GM12872 (cell line): ENCODE measurements around the gene MEF2C.

Source experiments
- TF ChIP-seq, protein P1 (sequence below): IDR thresholded peaks from 3 replicates; pipeline ENCODE4 v1.5.1; 2011; ENCODE audit warnings: low read depth, mild to moderate bottlenecking, low read length, moderate library complexity; ENCODE audit not compliant: insufficient read depth

Gene MEF2C

DNA sequence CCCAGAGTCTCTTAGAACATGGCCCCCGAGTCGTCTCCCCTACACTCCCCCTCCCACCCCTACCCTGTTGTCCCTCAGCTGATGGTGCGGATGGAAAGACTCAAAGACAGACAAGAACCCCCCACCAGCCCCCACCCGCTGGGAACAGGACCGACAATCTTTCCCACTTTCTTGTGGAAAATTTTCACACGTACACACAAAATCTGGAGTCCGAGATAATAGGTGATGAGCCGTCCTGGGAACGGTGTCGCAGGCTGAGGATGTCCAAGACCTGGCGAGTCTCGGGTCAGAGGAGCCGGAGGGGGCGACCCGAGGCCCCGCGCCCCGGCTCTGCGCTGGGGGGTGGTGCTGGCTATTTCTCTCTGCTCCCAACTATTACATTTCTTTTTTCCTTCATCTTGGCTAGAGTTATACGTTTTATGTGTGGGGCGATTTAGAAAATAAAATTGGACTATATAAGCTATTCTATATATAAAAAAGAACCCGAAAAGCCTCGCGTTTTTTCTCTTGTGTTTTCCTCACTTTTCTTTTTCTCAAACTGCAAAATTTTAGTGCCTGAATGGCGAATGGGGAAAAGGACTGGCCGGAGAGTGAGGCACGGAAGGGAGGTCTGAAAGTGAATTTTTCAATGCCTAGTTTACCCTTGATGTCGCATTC, 188.8 kb downstream of the MEF2C start:
- TF ChIP-seq, protein P1, sequence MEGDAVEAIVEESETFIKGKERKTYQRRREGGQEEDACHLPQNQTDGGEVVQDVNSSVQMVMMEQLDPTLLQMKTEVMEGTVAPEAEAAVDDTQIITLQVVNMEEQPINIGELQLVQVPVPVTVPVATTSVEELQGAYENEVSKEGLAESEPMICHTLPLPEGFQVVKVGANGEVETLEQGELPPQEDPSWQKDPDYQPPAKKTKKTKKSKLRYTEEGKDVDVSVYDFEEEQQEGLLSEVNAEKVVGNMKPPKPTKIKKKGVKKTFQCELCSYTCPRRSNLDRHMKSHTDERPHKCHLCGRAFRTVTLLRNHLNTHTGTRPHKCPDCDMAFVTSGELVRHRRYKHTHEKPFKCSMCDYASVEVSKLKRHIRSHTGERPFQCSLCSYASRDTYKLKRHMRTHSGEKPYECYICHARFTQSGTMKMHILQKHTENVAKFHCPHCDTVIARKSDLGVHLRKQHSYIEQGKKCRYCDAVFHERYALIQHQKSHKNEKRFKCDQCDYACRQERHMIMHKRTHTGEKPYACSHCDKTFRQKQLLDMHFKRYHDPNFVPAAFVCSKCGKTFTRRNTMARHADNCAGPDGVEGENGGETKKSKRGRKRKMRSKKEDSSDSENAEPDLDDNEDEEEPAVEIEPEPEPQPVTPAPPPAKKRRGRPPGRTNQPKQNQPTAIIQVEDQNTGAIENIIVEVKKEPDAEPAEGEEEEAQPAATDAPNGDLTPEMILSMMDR: no peak

DNA sequence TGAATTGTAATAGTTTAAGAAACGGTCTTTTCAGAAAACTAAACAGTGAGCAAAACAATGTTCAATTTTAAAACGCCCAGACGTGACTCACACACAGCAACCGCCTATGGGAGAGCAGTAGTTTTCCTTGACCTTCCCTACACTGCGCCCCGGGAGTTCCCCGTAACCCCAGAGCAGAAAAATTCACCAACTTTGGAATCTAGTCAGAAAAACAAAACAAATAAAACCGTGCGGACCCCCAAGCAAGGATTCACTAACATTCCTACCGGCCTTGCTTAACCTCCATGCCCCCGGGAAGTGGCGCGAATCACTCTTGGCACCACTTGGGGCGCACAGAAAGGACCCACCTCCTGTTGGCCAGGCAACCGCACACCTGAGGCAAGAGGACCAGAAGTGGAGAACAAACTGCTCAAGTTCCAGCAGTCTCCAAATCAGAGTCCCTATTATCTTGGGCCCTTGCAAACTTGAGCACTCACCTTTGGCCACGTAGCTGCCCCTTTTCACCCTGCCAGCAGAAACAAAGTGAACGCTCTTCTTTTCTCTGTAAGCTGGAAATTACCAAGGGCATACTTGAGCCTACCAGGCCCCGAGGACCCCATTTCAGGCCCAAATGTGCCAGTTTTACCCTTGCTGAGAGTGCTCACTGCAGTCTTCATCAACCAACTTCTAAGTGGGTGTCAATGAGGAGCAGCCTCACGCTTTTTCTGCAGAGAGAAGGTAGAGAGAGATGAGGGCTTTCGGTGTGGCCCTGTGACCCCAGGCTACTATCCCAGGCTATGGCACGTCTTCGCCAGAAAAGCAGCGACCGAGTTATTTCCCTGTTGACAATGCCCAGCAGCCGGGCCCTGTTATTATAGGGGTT, 189.7 kb downstream of the MEF2C start:
- TF ChIP-seq, protein P1: peak; percentile 37

DNA sequence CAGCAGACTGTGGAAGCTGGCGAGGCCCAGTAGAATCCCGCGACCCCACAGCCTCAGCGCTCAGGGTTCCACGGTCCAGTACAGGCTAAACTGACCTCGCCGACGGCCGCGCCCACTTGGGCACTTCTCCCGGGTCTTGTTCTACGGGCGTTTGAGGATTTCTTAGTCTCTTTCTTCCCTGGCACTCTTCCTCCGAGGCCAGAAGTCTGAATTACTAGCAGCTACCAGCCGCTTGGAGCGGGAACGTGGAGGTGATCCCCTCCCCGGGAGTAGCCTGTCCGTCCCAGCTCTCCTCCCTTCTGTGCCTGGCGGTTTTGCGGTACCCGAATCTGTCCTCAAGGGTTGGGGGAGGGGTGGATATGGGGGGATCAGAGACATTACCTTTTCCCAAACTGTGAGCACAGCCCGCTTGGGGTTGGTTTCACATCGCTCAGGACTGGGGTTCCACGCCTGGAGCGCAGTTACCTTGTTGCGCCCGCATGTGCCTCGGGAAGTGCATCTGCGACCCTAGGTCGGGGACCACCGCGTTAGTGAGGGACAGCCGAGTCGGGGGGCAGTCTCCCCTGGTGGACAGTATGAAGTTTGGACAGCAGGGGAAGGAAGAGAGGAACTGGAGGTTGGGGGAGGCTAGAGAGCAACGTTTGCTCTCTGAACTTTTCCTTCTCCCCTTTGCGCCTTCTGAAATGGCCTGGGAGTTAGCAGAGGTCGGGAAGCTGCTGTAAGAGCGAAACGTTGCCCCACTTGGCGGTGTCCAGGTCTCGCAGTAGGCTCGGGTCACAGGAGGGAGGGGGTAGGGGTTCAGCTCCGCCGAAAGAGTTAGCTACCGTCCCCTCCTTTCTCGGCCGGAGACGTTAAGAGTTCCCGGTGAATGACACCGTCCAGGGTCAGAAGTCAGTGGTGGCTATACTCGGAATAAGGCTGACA, 190.8 kb downstream of the MEF2C start:
- TF ChIP-seq, protein P1: no peak

DNA sequence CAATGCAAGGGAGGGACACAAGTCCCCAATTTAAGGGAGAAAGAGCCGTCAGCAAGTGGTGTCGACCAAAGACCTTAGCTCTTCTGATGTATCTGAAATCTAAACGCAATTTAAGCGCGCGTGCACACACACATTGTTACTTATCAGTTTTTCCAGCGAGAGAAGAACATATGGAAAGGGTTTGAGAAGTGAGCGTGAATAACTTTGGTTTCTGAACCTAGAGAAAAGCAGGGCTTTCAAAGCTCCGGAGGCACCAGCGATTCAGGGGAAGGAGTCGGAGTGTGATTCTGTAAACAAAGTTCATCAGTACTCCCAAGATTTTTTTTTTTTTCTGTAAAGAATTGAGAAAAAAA, 191.8 kb downstream of the MEF2C start:
- TF ChIP-seq, protein P1: no peak

DNA sequence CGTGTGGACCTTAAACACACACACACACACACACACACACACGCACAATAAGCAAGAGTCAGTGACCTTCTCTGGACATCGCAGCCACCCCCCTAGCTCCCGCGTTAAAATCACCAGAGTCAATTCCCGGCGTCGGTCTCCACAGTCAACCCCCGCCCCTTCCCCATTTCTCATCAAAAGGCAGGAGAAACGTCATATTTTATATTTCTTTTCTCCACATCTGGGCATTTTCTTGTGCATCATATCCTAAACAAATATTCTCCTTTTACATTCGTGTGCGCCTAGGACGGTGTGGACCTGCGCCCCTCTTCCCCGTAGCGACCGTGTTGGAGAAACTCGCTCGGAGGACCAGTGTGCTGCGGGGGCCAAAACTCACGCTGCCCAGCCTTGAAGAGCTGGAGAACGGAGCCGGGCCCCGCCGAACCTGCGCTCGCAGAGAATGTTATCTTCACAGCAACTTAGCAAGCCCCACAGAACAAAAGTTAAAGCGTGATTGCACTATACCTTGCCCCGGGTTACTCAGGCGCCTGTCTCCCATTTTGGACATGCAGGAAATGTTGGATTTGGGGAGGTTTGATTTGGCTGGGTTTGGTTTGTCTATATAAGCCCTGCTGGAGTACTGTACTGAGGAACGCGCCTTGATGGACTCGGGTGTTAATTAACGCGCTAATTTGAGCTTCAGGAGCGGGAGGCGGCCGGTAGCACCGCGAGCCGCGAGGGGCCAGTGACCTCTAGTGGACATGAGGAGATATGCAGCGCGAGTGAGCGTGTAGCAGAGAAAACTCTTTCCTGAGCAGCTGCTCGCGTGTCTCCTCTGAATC, 192.4 kb downstream of the MEF2C start:
- TF ChIP-seq, protein P1: peak; percentile 99

DNA sequence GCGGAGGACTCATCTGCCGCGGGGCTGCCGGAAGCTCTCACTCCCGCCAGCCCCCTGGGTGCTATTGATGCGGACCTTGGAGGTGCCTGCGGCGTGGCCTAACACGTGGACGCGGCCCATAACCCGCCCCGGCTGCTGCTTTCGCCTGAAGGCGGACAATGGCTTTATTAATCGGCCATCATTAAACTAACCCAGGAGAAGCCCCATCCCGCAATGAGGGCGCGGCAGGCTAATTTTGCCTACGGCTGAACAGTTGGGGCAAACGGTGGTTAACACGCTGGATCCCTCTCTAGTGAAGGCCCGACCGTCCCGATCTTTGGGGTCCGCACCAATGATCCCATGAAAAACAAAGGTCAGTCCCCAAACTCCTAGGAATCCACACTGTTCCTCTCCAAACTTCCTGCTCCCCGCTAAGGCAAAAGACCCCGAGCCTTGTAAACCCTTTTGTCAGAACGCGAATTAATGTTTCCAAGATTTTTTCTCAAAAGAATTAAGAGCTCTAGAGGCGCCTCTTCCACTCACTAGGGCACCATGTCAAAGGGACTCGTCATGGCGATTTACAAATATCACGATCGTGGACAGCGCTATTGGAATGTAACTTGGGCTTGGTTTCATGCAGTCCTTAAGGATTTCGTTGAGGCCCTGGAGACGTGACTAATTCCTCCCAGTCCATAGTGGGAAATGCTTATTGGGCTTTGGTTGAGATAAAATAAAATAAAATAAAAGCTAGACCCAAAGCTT, 193.1 kb downstream of the MEF2C start:
- TF ChIP-seq, protein P1: no peak
